ENCODE results near the gene UCK2.

UCK2 gene

GRCh38 chr1:165883056-165883455, 55.6 kb downstream of the UCK2 start:
- TF ChIP-seq CTCF (IDR thresholded peaks at IDR 0.05; ENCODE audit: control insufficient read depth, extremely low read depth, insufficient read depth), result no peak
- no peak for DNase-seq (ENCODE audit: low read depth)

GRCh38 chr1:165884009-165884689, 56.7 kb downstream of the UCK2 start:
- DNase-seq (ENCODE audit: low read depth), result no peak
- H3K4me3 ChIP-seq (ENCODE audit: low read depth, low read length), result no peak overlapping the region
- no peak for TF ChIP-seq CTCF (IDR thresholded peaks at IDR 0.05; ENCODE audit: control insufficient read depth, extremely low read depth, insufficient read depth)

More at GRCh38 chr1:165883056-165883455, 55.6 kb downstream of the UCK2 start:
- no peak overlapping the region for H3K4me3 ChIP-seq (ENCODE audit: low read depth, low read length)

GRCh38 chr1:165884690-165885304, 57.4 kb downstream of the UCK2 start:
- no peak for DNase-seq (ENCODE audit: low read depth)
- TF ChIP-seq CTCF (IDR thresholded peaks at IDR 0.05; ENCODE audit: control insufficient read depth, extremely low read depth, insufficient read depth), result no peak
- no peak overlapping the region for H3K4me3 ChIP-seq (ENCODE audit: low read depth, low read length)

GRCh38 chr1:165885305-165885694, 57.9 kb downstream of the UCK2 start:
- DNase-seq (ENCODE audit: low read depth), result no peak
- no peak for TF ChIP-seq CTCF (IDR thresholded peaks at IDR 0.05; ENCODE audit: control insufficient read depth, extremely low read depth, insufficient read depth)
- H3K4me3 ChIP-seq (ENCODE audit: low read depth, low read length), result no peak overlapping the region

- H3K4me3 ChIP-seq (ENCODE audit: low read depth, low read length), result no peak overlapping the region
- no peak for TF ChIP-seq CTCF (IDR thresholded peaks at IDR 0.05; ENCODE audit: control insufficient read depth, extremely low read depth, insufficient read depth)
- no peak for DNase-seq (ENCODE audit: low read depth)
Measured at GRCh38 chr1:165886193-165886592, 58.8 kb downstream of the UCK2 start.

- H3K4me3 ChIP-seq (ENCODE audit: low read depth, low read length), result peak overlapping the region; percentile 42; the same call in 1 of the 2 replicates
- no peak for DNase-seq (ENCODE audit: low read depth)
- TF ChIP-seq CTCF (IDR thresholded peaks at IDR 0.05; ENCODE audit: control insufficient read depth, extremely low read depth, insufficient read depth), result no peak
Measured at GRCh38 chr1:165886983-165887382, 59.6 kb downstream of the UCK2 start.

Data from LNCaP clone FGC (cell line).